ENCODE measurements around the gene SLC6A11. TPM values are rescaled to one million over a fixed set of nuclear protein-coding genes. Genes with fewer than 3 reads are reported as not detected.

Gene SLC6A11
- total RNA-seq, 4 donors from 2014 or later, result not detected

- Histone ChIP-seq H3K4me1 (no peaks in the 10 kb centered on the region), H3K27me3 (no peaks in the 10 kb centered on the region), H3K27ac (no peak overlapping the region), H3K9me3 (no peaks in the 10 kb centered on the region), H3K36me3 (no peaks in the 10 kb centered on the region), H3K4me3 (replicated peaks in 1 of 3) (no peak overlapping the region)
- no peak for DNase-seq
- WGBS, 2 donors, result 88 to 89% methylated on average over 8 of the region's 8 CpGs
- TF ChIP-seq CTCF (IDR thresholded peaks at IDR 0.05), result no peak
- no peak for TF ChIP-seq POLR2A (IDR thresholded peaks at IDR 0.05)
- intact Hi-C loops (cut with DNase I), result loop anchor here (1.0 kb wide), 1 partner anchor 115 kb away; no protein-coding TSS in a partner anchor
These were observed 128.8 kb downstream of the SLC6A11 start for GRCh38 chr3:10944866-10945265.

GRCh38 chr3:10945683-10946287 lies 129.8 kb downstream of the SLC6A11 start:
- intact Hi-C loops (cut with DNase I), result loop anchor here (1.0 kb wide), 1 partner anchor 115 kb away; no protein-coding TSS in a partner anchor
- no peak overlapping the region for H3K4me3 ChIP-seq (replicated peaks in 1 of 3)
- DNase-seq, result peak; percentile 58
- H3K27ac ChIP-seq, result no peak overlapping the region
- no peaks in the 10 kb centered on the region for H3K27me3 ChIP-seq
- H3K4me1 ChIP-seq, result no peaks in the 10 kb centered on the region
- WGBS, 2 donors, result 45 to 53% methylated on average over 8 of the region's 8 CpGs
- no peaks in the 10 kb centered on the region for H3K9me3 ChIP-seq
- peak; percentile 40 to 81 (median 66) for TF ChIP-seq CTCF (IDR thresholded peaks at IDR 0.05)
- no peak for TF ChIP-seq POLR2A (IDR thresholded peaks at IDR 0.05)
- H3K36me3 ChIP-seq, result no peaks in the 10 kb centered on the region

- no peaks in the 10 kb centered on the region for H3K9me3 ChIP-seq
- DNase-seq, result no peak
- H3K4me3 ChIP-seq (replicated peaks in 1 of 3), result no peak overlapping the region
- intact Hi-C loops (cut with DNase I), result no loop called here
- no peaks in the 10 kb centered on the region for H3K27me3 ChIP-seq
- no peaks in the 10 kb centered on the region for H3K36me3 ChIP-seq
- no peak overlapping the region for H3K27ac ChIP-seq
- no peaks in the 10 kb centered on the region for H3K4me1 ChIP-seq
- 71 to 77% methylated on average over 8 of the region's 8 CpGs for WGBS, 2 donors
- TF ChIP-seq POLR2A (IDR thresholded peaks at IDR 0.05) (no peak), CTCF (IDR thresholded peaks at IDR 0.05) (no peak)
These were observed 130.5 kb downstream of the SLC6A11 start for GRCh38 chr3:10946526-10946925.

- WGBS, 2 donors, result 74 to 82% methylated on average over 5 to 6 of the region's 6 CpGs
- Histone ChIP-seq H3K4me1 (no peaks in the 10 kb centered on the region), H3K4me3 (replicated peaks in 1 of 3) (no peak overlapping the region), H3K36me3 (no peaks in the 10 kb centered on the region), H3K27ac (no peak overlapping the region), H3K9me3 (no peaks in the 10 kb centered on the region), H3K27me3 (no peaks in the 10 kb centered on the region)
- intact Hi-C loops (cut with DNase I), result no loop called here
- no peak for DNase-seq
- TF ChIP-seq POLR2A (IDR thresholded peaks at IDR 0.05) (no peak), CTCF (IDR thresholded peaks at IDR 0.05) (no peak)
These were observed 132.3 kb downstream of the SLC6A11 start for GRCh38 chr3:10948326-10948725.

- H3K9me3 ChIP-seq, result no peaks in the 10 kb centered on the region
- no peak for DNase-seq
- WGBS, 2 donors, result 68 to 88% methylated on average over 19 of the region's 19 CpGs
- no peaks in the 10 kb centered on the region for H3K27me3 ChIP-seq
- no peak overlapping the region for H3K27ac ChIP-seq
- no peak overlapping the region for H3K4me3 ChIP-seq (replicated peaks in 1 of 3)
- no peak for TF ChIP-seq POLR2A (IDR thresholded peaks at IDR 0.05)
- no peak for TF ChIP-seq CTCF (IDR thresholded peaks at IDR 0.05)
- H3K4me1 ChIP-seq, result no peaks in the 10 kb centered on the region
- no peaks in the 10 kb centered on the region for H3K36me3 ChIP-seq
- intact Hi-C loops (cut with DNase I), result no loop called here
These were observed 133.2 kb downstream of the SLC6A11 start for GRCh38 chr3:10949197-10949596.
